WTC11 (cell line): ENCODE results near the gene MRPL28.
"Not testable (repeated sequence)": the region's sequence is repeated elsewhere in the genome, so short reads cannot be mapped to it uniquely, and the experiment has no call there.

Experiments
- CREB1 ChIP-seq: sonication (generic); formaldehyde crosslinking; IDR thresholded peaks from 2 replicates; pipeline ENCODE4 v1.8.0; 2023; ENCODE audit warnings: mild to moderate bottlenecking, missing genetic modification reagents
- MYBL2 ChIP-seq: sonication (generic); formaldehyde crosslinking; IDR thresholded peaks from 2 replicates; pipeline ENCODE4 v1.8.1; 2023; ENCODE audit warnings: mild to moderate bottlenecking, moderate library complexity, missing genetic modification reagents
- NR2C2 ChIP-seq: sonication (generic); formaldehyde crosslinking; IDR thresholded peaks from 2 replicates; pipeline ENCODE4 v1.8.0; 2022; ENCODE audit warnings: mild to moderate bottlenecking, missing genetic modification reagents
- TEAD4 ChIP-seq: sonication (generic); formaldehyde crosslinking; IDR thresholded peaks from 2 replicates; pipeline ENCODE4 v1.8.0; 2022; ENCODE audit warnings: mild to moderate bottlenecking, missing genetic modification reagents
- USF2 ChIP-seq: sonication (generic); formaldehyde crosslinking; IDR thresholded peaks from 2 replicates; pipeline ENCODE4 v1.8.1; 2023; ENCODE audit warnings: mild to moderate bottlenecking, missing genetic modification reagents, moderate library complexity
- TF ChIP-seq, protein P1 (sequence below): fragments of 200-600 bp; IDR thresholded peaks from 2 replicates; pipeline ENCODE4 v1.8.0; 2022; ENCODE audit warnings: antibody characterized with exemption
- TF ChIP-seq, protein P2 (sequence below): sonication (generic); formaldehyde crosslinking; IDR thresholded peaks from 2 replicates; pipeline ENCODE4 v1.8.0; 2022; ENCODE audit warnings: mild to moderate bottlenecking, missing genetic modification reagents

GRCh38 chr16:415170-415498, 44.8 kb upstream of the MRPL28 start:
- TF ChIP-seq, protein P1, sequence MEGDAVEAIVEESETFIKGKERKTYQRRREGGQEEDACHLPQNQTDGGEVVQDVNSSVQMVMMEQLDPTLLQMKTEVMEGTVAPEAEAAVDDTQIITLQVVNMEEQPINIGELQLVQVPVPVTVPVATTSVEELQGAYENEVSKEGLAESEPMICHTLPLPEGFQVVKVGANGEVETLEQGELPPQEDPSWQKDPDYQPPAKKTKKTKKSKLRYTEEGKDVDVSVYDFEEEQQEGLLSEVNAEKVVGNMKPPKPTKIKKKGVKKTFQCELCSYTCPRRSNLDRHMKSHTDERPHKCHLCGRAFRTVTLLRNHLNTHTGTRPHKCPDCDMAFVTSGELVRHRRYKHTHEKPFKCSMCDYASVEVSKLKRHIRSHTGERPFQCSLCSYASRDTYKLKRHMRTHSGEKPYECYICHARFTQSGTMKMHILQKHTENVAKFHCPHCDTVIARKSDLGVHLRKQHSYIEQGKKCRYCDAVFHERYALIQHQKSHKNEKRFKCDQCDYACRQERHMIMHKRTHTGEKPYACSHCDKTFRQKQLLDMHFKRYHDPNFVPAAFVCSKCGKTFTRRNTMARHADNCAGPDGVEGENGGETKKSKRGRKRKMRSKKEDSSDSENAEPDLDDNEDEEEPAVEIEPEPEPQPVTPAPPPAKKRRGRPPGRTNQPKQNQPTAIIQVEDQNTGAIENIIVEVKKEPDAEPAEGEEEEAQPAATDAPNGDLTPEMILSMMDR: not testable (repeated sequence)
- TF ChIP-seq CREB1; USF2 (CRISPR knock-in tag); MYBL2 (CRISPR knock-in tag); NR2C2 (CRISPR knock-in tag); TEAD4: not testable (repeated sequence)
- TF ChIP-seq, protein P2, sequence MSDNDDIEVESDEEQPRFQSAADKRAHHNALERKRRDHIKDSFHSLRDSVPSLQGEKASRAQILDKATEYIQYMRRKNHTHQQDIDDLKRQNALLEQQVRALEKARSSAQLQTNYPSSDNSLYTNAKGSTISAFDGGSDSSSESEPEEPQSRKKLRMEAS (CRISPR knock-in tag): not testable (repeated sequence)
